ENCODE data around the gene ASGR1.

Gene ASGR1

DNA sequence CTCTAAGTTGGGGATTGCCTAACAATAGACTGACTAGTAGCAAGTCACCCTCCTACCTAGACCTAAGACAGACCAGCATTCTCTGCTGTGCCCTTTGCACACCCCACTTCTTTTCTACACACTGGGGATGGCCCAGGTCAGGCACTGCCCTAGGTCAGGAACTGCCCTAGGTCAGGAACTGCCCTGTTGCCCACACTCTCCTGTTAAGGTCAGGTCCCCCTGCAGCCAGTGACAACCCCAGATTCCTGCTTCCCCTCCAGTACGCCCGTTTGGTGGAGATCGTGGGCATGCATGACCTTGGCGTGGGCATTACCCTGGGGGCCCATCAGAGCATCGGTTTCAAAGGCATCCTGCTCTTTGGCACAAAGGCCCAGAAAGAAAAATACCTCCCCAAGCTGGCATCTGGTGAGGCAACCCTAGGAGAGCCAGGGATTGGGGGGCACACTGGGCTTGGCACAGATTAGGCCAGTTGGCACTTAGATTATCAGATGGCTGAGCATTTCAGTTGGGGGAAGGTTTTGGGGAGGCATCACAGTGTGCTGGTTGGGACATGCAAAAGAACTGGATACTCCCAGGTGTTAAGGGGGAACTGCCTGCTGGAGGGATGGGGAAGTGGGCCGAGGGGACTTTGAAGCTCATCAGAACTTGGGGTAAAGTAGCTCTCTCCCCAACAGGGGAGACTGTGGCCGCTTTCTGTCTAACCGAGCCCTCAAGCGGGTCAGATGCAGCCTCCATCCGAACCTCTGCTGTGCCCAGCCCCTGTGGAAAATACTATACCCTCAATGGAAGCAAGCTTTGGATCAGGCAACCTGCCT is 42.3 kb upstream of the ASGR1 start:
- H3K9ac ChIP-seq (ENCODE audit: low read length): peak overlapping the region; percentile 88
- no peaks in the 10 kb centered on the region for H3K9me3 ChIP-seq (ENCODE audit: low read length)
- H3K36me3 ChIP-seq (ENCODE audit: insufficient read depth, low read length): peaks cover 43% of the 10 kb centered on the region
- H3K27ac ChIP-seq (ENCODE audit: low read depth, low read length): peak overlapping the region; percentile 95
- peak overlapping the region in 1 of 2 donors; percentile 84 for H3K4me3 ChIP-seq (ENCODE audit: low read depth in 1 of 2, low read length in 2 of 2)
- peaks cover 36% of the 10 kb centered on the region for H3K4me1 ChIP-seq (ENCODE audit: insufficient read depth, low read length)
- no peaks in the 10 kb centered on the region for H3K27me3 ChIP-seq (ENCODE audit: control insufficient read depth in 1 of 2, insufficient read depth in 2 of 2, low read length in 2 of 2)

DNA sequence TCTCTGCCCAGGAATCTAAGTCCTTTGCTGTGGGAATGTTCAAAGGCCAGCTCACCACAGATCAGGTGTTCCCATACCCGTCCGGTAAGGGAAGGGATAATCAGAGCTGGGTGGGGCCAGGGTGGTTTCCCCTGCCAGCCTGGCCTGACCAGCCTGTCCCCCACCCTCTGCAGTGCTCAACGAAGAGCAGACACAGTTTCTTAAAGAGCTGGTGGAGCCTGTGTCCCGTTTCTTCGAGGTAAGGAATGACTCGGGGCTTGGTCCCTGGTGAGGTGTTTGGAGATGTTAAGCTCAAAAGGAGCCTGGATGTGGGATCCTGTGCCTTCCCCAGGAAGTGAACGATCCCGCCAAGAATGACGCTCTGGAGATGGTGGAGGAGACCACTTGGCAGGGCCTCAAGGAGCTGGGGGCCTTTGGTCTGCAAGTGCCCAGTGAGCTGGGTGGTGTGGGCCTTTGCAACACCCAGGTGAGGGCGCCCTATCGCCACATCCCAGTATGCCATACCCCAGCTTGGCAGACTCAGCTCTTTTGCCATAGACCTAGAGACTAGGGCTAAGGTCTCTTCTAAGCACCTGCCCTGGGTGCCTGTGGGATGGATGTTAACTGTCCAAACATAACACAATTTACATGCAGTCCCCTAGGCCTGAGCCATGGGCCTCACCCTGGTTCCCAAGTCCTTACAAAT is 41.6 kb upstream of the ASGR1 start:
- Histone ChIP-seq H3K9ac (ENCODE audit: low read length) (peak overlapping the region; percentile 88), H3K27ac (ENCODE audit: low read depth, low read length) (peak overlapping the region; percentile 95), H3K27me3 (ENCODE audit: control insufficient read depth in 1 of 2, insufficient read depth in 2 of 2, low read length in 2 of 2) (no peaks in the 10 kb centered on the region), H3K4me1 (ENCODE audit: insufficient read depth, low read length) (peaks cover 43% of the 10 kb centered on the region), H3K4me3 (ENCODE audit: low read depth in 1 of 2, low read length in 2 of 2) (peak overlapping the region; percentile 84 to 96), H3K9me3 (ENCODE audit: low read length) (no peaks in the 10 kb centered on the region), H3K36me3 (ENCODE audit: insufficient read depth, low read length) (peaks cover 35% of the 10 kb centered on the region)

DNA sequence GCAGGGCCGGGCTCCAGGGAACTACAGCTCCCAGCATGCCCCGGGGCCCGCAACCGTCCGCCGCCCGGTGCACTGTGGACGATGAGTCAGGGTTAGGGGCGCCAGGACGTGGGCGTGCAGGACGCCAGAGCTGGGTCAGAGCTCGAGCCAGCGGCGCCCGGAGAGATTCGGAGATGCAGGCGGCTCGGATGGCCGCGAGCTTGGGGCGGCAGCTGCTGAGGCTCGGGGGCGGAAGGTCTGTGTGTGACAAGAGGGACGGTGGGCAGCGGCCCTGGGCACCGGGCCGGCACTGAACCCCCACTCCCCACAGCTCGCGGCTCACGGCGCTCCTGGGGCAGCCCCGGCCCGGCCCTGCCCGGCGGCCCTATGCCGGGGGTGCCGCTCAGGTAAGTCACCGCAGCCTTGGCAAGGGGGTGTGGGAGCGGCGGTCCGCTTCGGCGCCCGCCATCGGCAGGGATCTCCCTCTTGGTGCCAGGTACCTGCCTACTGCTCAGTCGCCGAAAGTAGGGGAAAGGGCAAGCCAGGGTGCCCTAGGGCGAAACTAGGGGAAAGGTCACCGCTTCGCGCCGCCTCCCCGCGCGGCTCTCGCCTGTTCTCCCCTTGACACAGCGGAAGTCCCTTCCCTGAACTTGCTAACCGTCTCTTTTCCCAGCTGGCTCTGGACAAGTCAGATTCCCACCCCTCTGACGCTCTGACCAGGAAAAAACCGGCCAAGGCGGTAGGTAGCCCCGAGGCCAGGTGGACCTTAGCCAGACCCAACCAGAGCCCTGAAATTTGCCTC is 40.8 kb upstream of the ASGR1 start, which contains the start of the genes ACADVL and DLG4:
TSS of gene ACADVL (plus strand) at position 127 of the 781 bp plus-strand sequence. CDS start at position 174, 47 bp downstream.
TSS of gene DLG4 (minus strand) at position 25 of the 781 bp plus-strand sequence.
- H3K9me3 ChIP-seq (ENCODE audit: low read length): no peaks in the 10 kb centered on the region
- no peaks in the 10 kb centered on the region for H3K27me3 ChIP-seq (ENCODE audit: control insufficient read depth in 1 of 2, insufficient read depth in 2 of 2, low read length in 2 of 2)
- peak within 1 kb of the TSS; percentile 95 for H3K27ac ChIP-seq (ENCODE audit: low read depth, low read length)
- peaks cover 49% of the 10 kb centered on the region for H3K4me1 ChIP-seq (ENCODE audit: insufficient read depth, low read length)
- H3K9ac ChIP-seq (ENCODE audit: low read length): peak within 1 kb of the TSS; percentile 88
- peaks cover 29% of the 10 kb centered on the region for H3K36me3 ChIP-seq (ENCODE audit: insufficient read depth, low read length)
- peak within 1 kb of the TSS; percentile 84 to 96 for H3K4me3 ChIP-seq (ENCODE audit: low read depth in 1 of 2, low read length in 2 of 2)

DNA sequence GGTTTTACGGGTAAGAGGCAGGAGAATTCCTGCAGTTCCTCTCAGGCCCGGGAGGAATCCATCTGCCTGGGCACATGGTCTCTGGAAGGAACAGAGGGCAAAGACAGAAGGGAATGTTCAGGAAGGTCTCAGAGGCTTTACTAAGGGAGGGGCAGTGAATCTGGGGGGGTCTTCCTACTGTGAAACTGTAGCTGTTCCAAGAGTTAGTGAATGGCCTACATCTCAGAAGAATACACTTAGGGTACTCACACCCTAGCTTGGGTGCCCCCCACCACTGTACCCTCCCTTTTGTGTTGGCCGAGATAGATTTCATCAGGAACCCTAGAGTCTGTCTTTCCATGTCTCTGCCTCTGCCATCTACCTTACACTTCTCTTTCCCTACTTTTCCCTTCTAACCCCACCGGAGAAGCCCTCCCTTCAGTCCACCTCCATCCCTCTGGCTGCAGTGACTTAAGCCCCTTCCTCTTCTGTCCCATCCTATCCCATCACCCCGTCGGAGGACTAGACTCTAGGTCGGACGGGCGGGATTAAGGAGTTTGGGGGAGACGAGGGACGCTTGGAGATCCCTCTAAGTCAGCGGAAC is 40.1 kb upstream of the ASGR1 start:
- Histone ChIP-seq H3K9ac (ENCODE audit: low read length) (peak overlapping the region; percentile 88), H3K27ac (ENCODE audit: low read depth, low read length) (peak overlapping the region; percentile 95), H3K36me3 (ENCODE audit: insufficient read depth, low read length) (peaks cover 29% of the 10 kb centered on the region), H3K27me3 (ENCODE audit: control insufficient read depth in 1 of 2, insufficient read depth in 2 of 2, low read length in 2 of 2) (no peaks in the 10 kb centered on the region), H3K4me3 (ENCODE audit: low read depth in 1 of 2, low read length in 2 of 2) (peak overlapping the region; percentile 84 to 96), H3K4me1 (ENCODE audit: insufficient read depth, low read length) (peaks cover 49% of the 10 kb centered on the region), H3K9me3 (ENCODE audit: low read length) (no peaks in the 10 kb centered on the region)

DNA sequence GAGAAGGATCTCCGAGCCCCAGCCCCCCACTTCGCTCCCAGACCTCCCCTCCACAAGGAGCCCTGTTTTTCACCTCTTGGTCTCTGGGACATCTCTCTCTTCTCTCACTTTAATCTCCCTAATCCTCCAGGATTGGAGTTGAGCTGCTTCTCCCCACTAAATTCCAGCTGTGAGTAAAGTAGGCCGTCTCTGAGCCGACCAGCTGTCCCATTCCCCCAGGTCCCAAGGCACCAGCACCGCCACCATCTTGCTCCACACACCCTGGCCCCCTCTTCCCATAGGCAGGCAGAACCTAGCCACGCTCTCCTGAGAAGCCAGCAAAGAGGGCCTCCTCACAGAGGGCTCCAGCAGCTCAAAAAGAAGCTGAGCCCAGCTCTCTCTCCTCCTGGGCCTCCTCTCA is 39.6 kb upstream of the ASGR1 start:
- Histone ChIP-seq H3K4me1 (ENCODE audit: insufficient read depth, low read length) (peaks cover 53% of the 10 kb centered on the region), H3K9ac (ENCODE audit: low read length) (peak overlapping the region; percentile 88), H3K27me3 (ENCODE audit: control insufficient read depth in 1 of 2, insufficient read depth in 2 of 2, low read length in 2 of 2) (no peaks in the 10 kb centered on the region), H3K4me3 (ENCODE audit: low read depth in 1 of 2, low read length in 2 of 2) (peak overlapping the region in 1 of 2 donors; percentile 79), H3K27ac (ENCODE audit: low read depth, low read length) (peak overlapping the region; percentile 95), H3K9me3 (ENCODE audit: low read length) (no peaks in the 10 kb centered on the region), H3K36me3 (ENCODE audit: insufficient read depth, low read length) (peaks cover 24% of the 10 kb centered on the region)

DNA sequence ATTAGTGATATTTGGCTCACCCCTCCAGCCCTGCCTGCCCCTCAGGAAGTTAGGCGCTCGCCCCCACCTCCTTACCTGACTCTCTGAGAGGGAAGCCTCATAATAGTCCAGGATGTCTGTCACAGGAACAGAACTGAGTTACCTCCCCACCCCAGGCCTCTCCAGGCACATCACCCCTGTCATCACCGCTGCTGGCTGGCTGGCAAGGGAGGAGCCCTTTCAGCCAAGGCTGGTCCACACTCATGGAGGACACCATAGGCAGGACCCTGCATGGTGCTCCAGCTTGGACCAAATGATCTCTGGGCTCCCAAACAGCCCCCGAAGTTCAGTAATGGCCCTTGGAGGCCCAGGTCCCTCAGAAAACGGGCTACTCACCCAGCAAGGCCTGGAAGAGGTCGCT is 39.0 kb upstream of the ASGR1 start:
- peak overlapping the region in 1 of 2 donors; percentile 79 for H3K4me3 ChIP-seq (ENCODE audit: low read depth in 1 of 2, low read length in 2 of 2)
- H3K27ac ChIP-seq (ENCODE audit: low read depth, low read length): peak overlapping the region; percentile 77
- no peaks in the 10 kb centered on the region for H3K9me3 ChIP-seq (ENCODE audit: low read length)
- peaks cover 18% of the 10 kb centered on the region for H3K36me3 ChIP-seq (ENCODE audit: insufficient read depth, low read length)
- no peaks in the 10 kb centered on the region for H3K27me3 ChIP-seq (ENCODE audit: control insufficient read depth in 1 of 2, insufficient read depth in 2 of 2, low read length in 2 of 2)
- H3K9ac ChIP-seq (ENCODE audit: low read length): peak overlapping the region; percentile 86
- peaks cover 58% of the 10 kb centered on the region for H3K4me1 ChIP-seq (ENCODE audit: insufficient read depth, low read length)

- peak overlapping the region; percentile 83 for H3K27ac ChIP-seq (ENCODE audit: low read depth, low read length)
- H3K27me3 ChIP-seq (ENCODE audit: control insufficient read depth in 1 of 2, insufficient read depth in 2 of 2, low read length in 2 of 2): no peaks in the 10 kb centered on the region
- H3K4me1 ChIP-seq (ENCODE audit: insufficient read depth, low read length): peaks cover 60% of the 10 kb centered on the region
- no peaks in the 10 kb centered on the region for H3K9me3 ChIP-seq (ENCODE audit: low read length)
- peaks cover 10% of the 10 kb centered on the region for H3K36me3 ChIP-seq (ENCODE audit: insufficient read depth, low read length)
- H3K9ac ChIP-seq (ENCODE audit: low read length): peak overlapping the region; percentile 86
- peak overlapping the region; percentile 66 to 79 for H3K4me3 ChIP-seq (ENCODE audit: low read depth in 1 of 2, low read length in 2 of 2)
Measured at GRCh38 chr17:7217113-7217987, 38.2 kb upstream of the ASGR1 start.

GRCh38 chr17:7216242-7217112 is 37.3 kb upstream of the ASGR1 start:
- Histone ChIP-seq H3K9ac (ENCODE audit: low read length) (peak overlapping the region; percentile 61), H3K36me3 (ENCODE audit: insufficient read depth, low read length) (peaks cover 6% of the 10 kb centered on the region), H3K27me3 (ENCODE audit: control insufficient read depth in 1 of 2, insufficient read depth in 2 of 2, low read length in 2 of 2) (no peaks in the 10 kb centered on the region), H3K4me1 (ENCODE audit: insufficient read depth, low read length) (peaks cover 65% of the 10 kb centered on the region), H3K4me3 (ENCODE audit: low read depth in 1 of 2, low read length in 2 of 2) (peak overlapping the region; percentile 53 to 66), H3K27ac (ENCODE audit: low read depth, low read length) (peak overlapping the region; percentile 83), H3K9me3 (ENCODE audit: low read length) (no peaks in the 10 kb centered on the region)

- H3K27ac ChIP-seq (ENCODE audit: low read depth, low read length): peak overlapping the region; percentile 61
Measured at GRCh38 chr17:7215652-7216180, 36.5 kb upstream of the ASGR1 start.

More at GRCh38 chr17:7215652-7216180, 36.5 kb upstream of the ASGR1 start:
- Histone ChIP-seq H3K9ac (ENCODE audit: low read length) (peak overlapping the region; percentile 61), H3K27me3 (ENCODE audit: control insufficient read depth in 1 of 2, insufficient read depth in 2 of 2, low read length in 2 of 2) (no peaks in the 10 kb centered on the region), H3K36me3 (ENCODE audit: insufficient read depth, low read length) (no peaks in the 10 kb centered on the region), H3K4me1 (ENCODE audit: insufficient read depth, low read length) (peaks cover 58% of the 10 kb centered on the region), H3K9me3 (ENCODE audit: low read length) (no peaks in the 10 kb centered on the region), H3K4me3 (ENCODE audit: low read depth in 1 of 2, low read length in 2 of 2) (peak overlapping the region in 1 of 2 donors; percentile 85)
